GM18867 (cell line): ENCODE data around the gene SHC4.
"Not testable (repeated sequence)": the region's sequence is repeated elsewhere in the genome, so short reads cannot be mapped to it uniquely, and the experiment has no call there.

Source experiments
- ATAC-seq: cut with Tn5 transposase; IDR thresholded peaks from one replicate; pipeline ENCODE4 v1.9.1; 2021; ENCODE audit warnings: mild to moderate bottlenecking, moderate library complexity; ENCODE audit not compliant: unreplicated experiment

The SHC4 gene

GRCh38 chr15:48970926-48971325 is 7.2 kb upstream of the SHC4 start:
- not testable (repeated sequence) for ATAC-seq

- ATAC-seq, result no peak
These were observed 4.3 kb upstream of the SHC4 start for GRCh38 chr15:48968066-48968465.

GRCh38 chr15:48967336-48967735 is 3.6 kb upstream of the SHC4 start:
- no peak for ATAC-seq

GRCh38 chr15:48966595-48967301 is 3.0 kb upstream of the SHC4 start:
- peak; percentile 90 for ATAC-seq

GRCh38 chr15:48965972-48966371 is 2.3 kb upstream of the SHC4 start:
- ATAC-seq, result peak; percentile 58

- no peak for ATAC-seq
These were observed 1.2 kb upstream of the SHC4 start for GRCh38 chr15:48964898-48965297.

- no peak for ATAC-seq
These were observed 826 bp downstream of the SHC4 start for GRCh38 chr15:48962662-48963523.

- no peak for ATAC-seq
These were observed 7.8 kb downstream of the SHC4 start for GRCh38 chr15:48955967-48956366.

- no peak for ATAC-seq
These were observed 8.3 kb downstream of the SHC4 start for GRCh38 chr15:48955370-48955769.

GRCh38 chr15:48954538-48954937 is 9.2 kb downstream of the SHC4 start:
- no peak for ATAC-seq

GRCh38 chr15:48946840-48947187 is 16.9 kb downstream of the SHC4 start:
- ATAC-seq, result no peak

- ATAC-seq, result no peak
These were observed 17.5 kb downstream of the SHC4 start for GRCh38 chr15:48946074-48946839.

GRCh38 chr15:48945386-48945785 is 18.3 kb downstream of the SHC4 start:
- no peak for ATAC-seq

- ATAC-seq, result no peak
These were observed 21.8 kb downstream of the SHC4 start for GRCh38 chr15:48941904-48942303.

GRCh38 chr15:48940508-48940907 is 23.2 kb downstream of the SHC4 start:
- ATAC-seq, result peak; percentile 96

GRCh38 chr15:48939648-48940047 is 24.1 kb downstream of the SHC4 start:
- ATAC-seq, result no peak

GRCh38 chr15:48937886-48938285 is 25.8 kb downstream of the SHC4 start:
- ATAC-seq, result no peak

- ATAC-seq, result no peak
These were observed 27.1 kb downstream of the SHC4 start for GRCh38 chr15:48936666-48937065.

GRCh38 chr15:48935236-48935635 is 28.5 kb downstream of the SHC4 start:
- no peak for ATAC-seq

GRCh38 chr15:48930735-48931134 is 33.0 kb downstream of the SHC4 start:
- ATAC-seq, result no peak

GRCh38 chr15:48929661-48930060 is 34.1 kb downstream of the SHC4 start:
- no peak for ATAC-seq
